Effector memory CD4-positive, alpha-beta T cell (primary cell): ENCODE measurements around the gene TRMU.

Experiments
- DNase-seq, 3 donors: peaks; one replicate each; pipeline ENCODE4 v3.0.0-alpha.2; 2020
- H3K27ac ChIP-seq: 2 replicates; pipeline ENCODE4 v1.7.0; 2013; ENCODE audit warnings: mild to moderate bottlenecking, low read length, moderate library complexity; ENCODE audit not compliant: insufficient read depth, poor library complexity, severe bottlenecking
- H3K27me3 ChIP-seq: replicated peaks from 2 replicates; pipeline ENCODE4 v1.7.0; 2013; ENCODE audit warnings: mild to moderate bottlenecking, low read length; ENCODE audit not compliant: insufficient read depth, control insufficient read depth, poor library complexity, severe bottlenecking
- H3K36me3 ChIP-seq: 2 replicates; pipeline ENCODE4 v1.7.0; 2013; ENCODE audit warnings: mild to moderate bottlenecking, low read length, moderate library complexity; ENCODE audit not compliant: control insufficient read depth, insufficient read depth
- H3K4me1 ChIP-seq: 2 replicates; pipeline ENCODE4 v1.7.0; 2013; ENCODE audit warnings: low read length, mild to moderate bottlenecking; ENCODE audit not compliant: control insufficient read depth, insufficient read depth, poor library complexity, severe bottlenecking
- H3K4me3 ChIP-seq: 2 replicates; pipeline ENCODE4 v1.7.0; 2013; ENCODE audit warnings: low read length, low read depth, mild to moderate bottlenecking; ENCODE audit not compliant: insufficient read depth, poor library complexity, severe bottlenecking
- H3K9me3 ChIP-seq: 2 replicates; pipeline ENCODE4 v1.7.0; 2013; ENCODE audit warnings: mild to moderate bottlenecking, low read length, moderate library complexity; ENCODE audit not compliant: control insufficient read depth

TRMU gene

DNA sequence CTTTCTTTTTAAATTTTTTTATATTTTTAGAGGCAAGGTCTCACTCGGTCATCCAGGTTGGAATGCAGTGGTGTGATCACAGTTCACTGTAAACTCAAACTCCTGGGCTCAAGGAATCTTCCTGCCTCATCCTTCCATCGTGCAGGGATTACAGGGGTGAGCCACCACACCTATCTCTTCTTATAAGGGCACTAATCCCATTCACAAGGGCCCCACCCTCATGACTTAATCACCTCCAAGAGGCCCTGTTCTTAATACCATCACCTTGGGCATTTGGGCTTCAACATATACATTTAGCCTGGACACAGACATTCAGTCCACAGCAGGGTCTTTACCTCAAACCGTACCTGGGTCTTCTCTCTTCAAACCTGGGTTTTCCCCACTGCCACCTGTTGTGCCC, 43.3 kb upstream of the TRMU start:
- H3K36me3 ChIP-seq, result no peaks in the 10 kb centered on the region
- no peak for DNase-seq
- H3K4me3 ChIP-seq, result no peak overlapping the region
- H3K9me3 ChIP-seq, result no peaks in the 10 kb centered on the region
- no peaks in the 10 kb centered on the region for H3K27me3 ChIP-seq
- no peak overlapping the region for H3K27ac ChIP-seq
- H3K4me1 ChIP-seq, result peaks cover 19% of the 10 kb centered on the region

- Histone ChIP-seq H3K27me3 (no peaks in the 10 kb centered on the region), H3K4me3 (no peak overlapping the region), H3K36me3 (no peaks in the 10 kb centered on the region), H3K27ac (no peak overlapping the region), H3K4me1 (peaks cover 19% of the 10 kb centered on the region), H3K9me3 (no peaks in the 10 kb centered on the region)
- no peak for DNase-seq
Observed at GRCh38 chr22:46292732-46293131, 42.8 kb upstream of the TRMU start.

- no peak for DNase-seq
- Histone ChIP-seq H3K9me3 (no peaks in the 10 kb centered on the region), H3K27me3 (no peaks in the 10 kb centered on the region), H3K27ac (no peak overlapping the region), H3K4me3 (no peak overlapping the region), H3K36me3 (no peaks in the 10 kb centered on the region), H3K4me1 (peaks cover 11% of the 10 kb centered on the region)
Observed at GRCh38 chr22:46293577-46294260, 41.8 kb upstream of the TRMU start.

DNA sequence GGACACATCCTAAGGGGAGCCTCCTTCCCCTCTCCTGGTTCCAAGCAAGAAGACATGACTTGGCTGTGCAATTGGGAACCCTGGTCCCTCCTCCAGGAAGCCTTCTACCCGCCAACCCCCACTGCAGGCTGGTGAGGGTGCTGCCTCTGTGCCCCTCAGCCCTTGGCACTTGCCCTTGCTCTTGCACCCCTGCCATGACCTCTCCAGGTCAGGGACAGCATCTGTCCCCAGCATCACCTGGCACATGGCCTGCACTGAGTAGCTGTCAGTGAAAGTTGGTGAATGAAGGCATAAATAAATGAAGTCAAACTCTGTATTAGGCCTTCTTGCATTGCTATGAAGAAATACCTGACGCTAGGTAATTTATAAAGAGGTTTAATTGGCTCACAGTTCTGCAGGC, 40.7 kb upstream of the TRMU start:
- H3K27ac ChIP-seq, result no peak overlapping the region
- H3K4me1 ChIP-seq, result peaks cover 11% of the 10 kb centered on the region
- H3K36me3 ChIP-seq, result no peaks in the 10 kb centered on the region
- no peaks in the 10 kb centered on the region for H3K27me3 ChIP-seq
- no peak for DNase-seq
- H3K4me3 ChIP-seq, result no peak overlapping the region
- no peaks in the 10 kb centered on the region for H3K9me3 ChIP-seq

DNA sequence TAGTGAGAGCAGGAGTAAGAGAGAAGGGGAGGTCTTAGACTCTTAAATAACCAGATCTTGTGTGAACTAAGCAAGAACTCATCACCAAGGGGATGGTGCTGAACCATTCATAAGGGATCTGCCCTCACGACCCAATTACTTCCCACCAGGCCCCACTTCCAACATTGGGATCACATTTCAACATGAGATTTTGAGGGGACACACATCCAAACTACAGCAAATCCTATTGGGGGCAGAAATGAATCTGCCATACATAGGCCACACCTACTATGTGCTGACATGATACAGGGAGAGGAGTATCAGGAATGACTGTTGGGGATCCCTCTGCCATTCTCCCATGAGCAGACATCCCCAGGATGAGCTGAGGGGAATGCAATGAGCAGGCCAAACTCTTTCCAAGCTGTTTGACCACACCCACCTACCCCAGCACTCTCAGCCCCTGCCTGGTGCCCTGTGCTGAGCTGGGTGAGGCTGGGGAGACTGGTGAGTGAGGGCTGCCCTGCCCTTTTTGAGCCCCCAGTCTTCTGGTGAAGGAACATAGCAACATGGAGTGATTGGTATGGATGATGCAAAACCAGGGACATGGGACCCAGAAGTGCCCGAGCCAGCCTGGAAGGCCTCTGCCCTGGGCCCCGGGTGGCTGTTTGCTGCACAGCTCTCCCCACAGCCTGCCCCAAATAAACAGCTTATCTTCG, 40.1 kb upstream of the TRMU start:
- H3K4me3 ChIP-seq, result no peak overlapping the region
- H3K9me3 ChIP-seq, result no peaks in the 10 kb centered on the region
- H3K27ac ChIP-seq, result no peak overlapping the region
- H3K36me3 ChIP-seq, result no peaks in the 10 kb centered on the region
- DNase-seq, result no peak
- H3K27me3 ChIP-seq, result no peaks in the 10 kb centered on the region
- peaks cover 11% of the 10 kb centered on the region for H3K4me1 ChIP-seq

DNA sequence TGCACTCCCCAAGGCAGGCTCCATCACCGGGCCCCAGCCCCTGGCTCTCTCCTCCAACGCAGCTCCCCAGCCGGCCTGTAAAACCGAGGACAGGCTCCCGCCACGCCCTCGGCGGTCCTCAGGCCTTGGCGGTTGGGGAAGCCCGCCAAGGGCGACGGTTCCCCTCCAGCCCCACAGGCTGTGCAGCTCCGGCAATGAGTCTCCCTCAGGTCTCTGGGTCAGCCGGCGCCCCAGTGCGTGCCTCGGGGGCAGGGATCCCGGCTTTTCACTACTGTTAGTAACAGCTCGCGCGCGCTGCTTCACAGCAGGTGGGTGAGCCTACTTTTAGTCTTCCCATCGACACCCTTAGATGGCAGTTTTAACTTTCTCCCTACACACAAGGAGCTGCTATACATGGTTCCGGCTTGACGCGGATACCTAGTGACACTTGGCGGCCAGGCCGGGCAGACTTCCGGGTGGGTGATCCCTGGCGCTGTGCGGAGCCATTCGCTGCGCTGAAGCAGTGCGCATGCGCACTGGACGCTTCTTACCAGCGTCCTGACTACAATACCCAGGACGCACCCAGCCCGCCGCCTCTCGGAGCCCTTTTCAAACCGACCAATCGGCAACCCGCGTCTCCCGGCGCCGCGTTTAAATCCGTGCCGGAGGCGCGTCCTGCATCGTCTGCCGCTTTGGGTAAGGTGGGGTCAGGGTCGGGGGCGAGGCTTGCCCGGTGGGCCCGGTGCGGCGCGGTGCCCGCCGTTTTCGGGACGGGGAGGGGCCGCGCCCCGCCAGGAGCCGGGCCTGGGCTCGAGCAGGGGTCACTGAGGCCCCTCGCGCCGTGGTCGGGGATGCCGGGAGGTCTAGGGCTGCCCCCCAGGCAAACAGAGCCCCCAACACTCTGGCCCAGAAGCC, 39.0 kb upstream of the TRMU start, which contains the start of gene GTSE1:
Gene GTSE1, plus strand, starts transcription at position 614 of the 894 bp plus-strand sequence. CDS start 531 bp downstream, outside the sequence.
- Histone ChIP-seq H3K4me1 (peaks cover 11% of the 10 kb centered on the region), H3K27me3 (no peaks in the 10 kb centered on the region), H3K4me3 (peak within 1 kb of the TSS; percentile 55), H3K36me3 (no peaks in the 10 kb centered on the region), H3K27ac (peak within 1 kb of the TSS; percentile 74), H3K9me3 (no peaks in the 10 kb centered on the region)
- peak; percentile 93 to 96 (median 96) for DNase-seq

DNA sequence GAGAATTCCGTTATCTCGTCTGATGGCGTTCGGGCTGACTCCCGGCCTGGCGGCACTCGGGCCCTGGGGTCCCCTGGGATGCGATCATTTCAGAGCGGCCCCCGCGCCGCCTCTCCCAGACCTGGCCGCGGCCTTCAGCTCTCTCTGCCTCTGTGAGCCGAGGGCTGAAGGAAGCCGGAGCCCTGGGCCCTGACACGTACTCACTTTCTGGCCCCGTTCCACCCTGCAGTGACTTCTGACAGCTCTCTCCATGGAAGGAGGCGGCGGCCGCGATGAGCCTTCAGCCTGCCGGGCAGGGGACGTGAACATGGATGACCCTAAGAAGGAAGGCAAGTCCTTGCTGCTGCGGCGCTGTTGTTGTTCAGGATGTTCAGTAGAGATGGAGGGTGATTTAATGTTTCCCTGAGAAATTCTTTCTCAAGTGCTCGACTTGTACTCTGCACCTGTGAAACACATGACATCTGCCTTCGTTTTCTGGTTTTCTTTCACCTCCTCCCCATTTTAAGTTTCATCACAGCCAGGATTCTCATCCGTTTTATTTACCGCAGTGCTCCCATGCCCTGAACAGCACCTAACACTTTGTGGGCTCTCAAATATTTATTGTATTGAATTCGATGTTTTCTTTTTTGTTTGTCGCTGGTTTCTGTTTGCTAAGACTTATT, 38.2 kb upstream of the TRMU start:
- Histone ChIP-seq H3K36me3 (no peaks in the 10 kb centered on the region), H3K27ac (no peak overlapping the region), H3K27me3 (no peaks in the 10 kb centered on the region), H3K4me1 (peaks cover 11% of the 10 kb centered on the region), H3K4me3 (peak overlapping the region; percentile 55), H3K9me3 (no peaks in the 10 kb centered on the region)
- DNase-seq, result no peak

GRCh38 chr22:46299101-46299500, 36.4 kb upstream of the TRMU start:
- Histone ChIP-seq H3K9me3 (no peaks in the 10 kb centered on the region), H3K4me1 (peaks cover 11% of the 10 kb centered on the region), H3K36me3 (no peaks in the 10 kb centered on the region), H3K4me3 (no peak overlapping the region), H3K27me3 (no peaks in the 10 kb centered on the region), H3K27ac (no peak overlapping the region)
- DNase-seq, result no peak

GRCh38 chr22:46300491-46300890, 35.0 kb upstream of the TRMU start:
- no peaks in the 10 kb centered on the region for H3K27me3 ChIP-seq
- H3K36me3 ChIP-seq, result no peaks in the 10 kb centered on the region
- H3K9me3 ChIP-seq, result no peaks in the 10 kb centered on the region
- peaks cover 11% of the 10 kb centered on the region for H3K4me1 ChIP-seq
- H3K4me3 ChIP-seq, result no peak overlapping the region
- no peak overlapping the region for H3K27ac ChIP-seq
- DNase-seq, result no peak
